Neural cell (in vitro differentiated cells): Measurements from ENCODE around the gene PSEN2. TPM values are rescaled to one million over a fixed set of nuclear protein-coding genes. Genes with fewer than 3 reads are reported as not detected.

Source experiments
- H2AFZ ChIP-seq: fragments of 200-600, 300-800 bp; sonication (generic), shearing (Covaris generic); 2 replicates; pipeline ENCODE4 v1.6.0; 2014; ENCODE audit warnings: low read depth, mild to moderate bottlenecking, antibody characterized with exemption, low read length, moderate library complexity
- H3F3A ChIP-seq: fragments of 200-600 bp; shearing (Covaris generic); 2 replicates; pipeline ENCODE4 v1.6.1; 2016; ENCODE audit warnings: mild to moderate bottlenecking, moderate library complexity, mixed read lengths, antibody characterized with exemption, low read length; ENCODE audit not compliant: insufficient read depth, poor library complexity, severe bottlenecking
- H3K27ac ChIP-seq: fragments of 200-600, 300-800 bp; sonication (generic), shearing (Covaris generic); 2 replicates; pipeline ENCODE4 v1.5.1; 2014; ENCODE audit warnings: mild to moderate bottlenecking, low read length, moderate library complexity
- H3K27me3 ChIP-seq: fragments of 300-800, 200-600 bp; sonication (generic), shearing (Covaris generic); 2 replicates; pipeline ENCODE4 v1.6.0; 2014; ENCODE audit warnings: mild to moderate bottlenecking, low read depth, low read length, moderate library complexity; ENCODE audit not compliant: insufficient read depth
- H3K36me3 ChIP-seq: fragments of 300-800, 200-600 bp; sonication (generic), shearing (Covaris generic); 2 replicates; pipeline ENCODE4 v1.5.1; 2014; ENCODE audit warnings: mild to moderate bottlenecking, antibody characterized with exemption, low read length, moderate library complexity; ENCODE audit not compliant: insufficient read depth
- H3K4me2 ChIP-seq: fragments of 300-800, 200-600 bp; sonication (generic), shearing (Covaris generic); 2 replicates; pipeline ENCODE4 v1.6.0; 2014; ENCODE audit warnings: mild to moderate bottlenecking, low read length
- H3K4me3 ChIP-seq: fragments of 300-800, 200-600 bp; sonication (generic), shearing (Covaris generic); 2 replicates; pipeline ENCODE4 v1.5.1; 2014; ENCODE audit warnings: mild to moderate bottlenecking, low read length, moderate library complexity
- H3K79me2 ChIP-seq: fragments of 200-600 bp; shearing (Covaris generic); replicated peaks from 2 replicates; pipeline ENCODE4 v1.6.0; 2014; ENCODE audit warnings: mild to moderate bottlenecking, low read length, moderate library complexity; ENCODE audit not compliant: insufficient read depth
- H3K9ac ChIP-seq: fragments of 300-800, 200-600 bp; sonication (generic), shearing (Covaris generic); 2 replicates; pipeline ENCODE4 v1.6.1; 2016; ENCODE audit warnings: mild to moderate bottlenecking, low read length, mixed read lengths
- H3K9me2 ChIP-seq: fragments of 200-600 bp; shearing (Covaris generic); 2 replicates; pipeline ENCODE4 v1.6.1; 2016; ENCODE audit warnings: mild to moderate bottlenecking, low read length, mixed read lengths; ENCODE audit not compliant: insufficient read depth
- H3K9me3 ChIP-seq: fragments of 200-600, 300-800 bp; sonication (generic), shearing (Covaris generic); 2 replicates; pipeline ENCODE4 v1.6.1; 2016; ENCODE audit warnings: mild to moderate bottlenecking, mixed run types, low read length, moderate library complexity, mixed read lengths
- H4K20me1 ChIP-seq: fragments of 200-600 bp; shearing (Covaris generic); 2 replicates; pipeline ENCODE4 v1.6.1; 2016; ENCODE audit warnings: mild to moderate bottlenecking, mixed run types; ENCODE audit not compliant: insufficient read depth
- EP300 ChIP-seq: fragments of 450-650 bp; conservative IDR thresholded peaks from 2 replicates; pipeline ENCODE4 v1.6.1; 2014; ENCODE audit warnings: antibody characterized with exemption, mild to moderate bottlenecking, moderate library complexity; ENCODE audit not compliant: poor library complexity, severe bottlenecking
- EZH2 ChIP-seq: fragments of 200-600, 300-800 bp; shearing (Covaris generic), sonication (generic); IDR thresholded peaks from 2 replicates; pipeline ENCODE4 v1.6.1; 2014; ENCODE audit warnings: antibody characterized with exemption, low read length, borderline replicate concordance, mild to moderate bottlenecking; ENCODE audit not compliant: insufficient read depth, poor library complexity, severe bottlenecking
- MXI1 ChIP-seq: fragments of 450-650 bp; conservative IDR thresholded peaks from 2 replicates; pipeline ENCODE4 v1.6.1; 2014; ENCODE audit warnings: antibody characterized with exemption, mild to moderate bottlenecking; ENCODE audit not compliant: poor library complexity, severe bottlenecking
- POLR2AphosphoS5 ChIP-seq: IDR thresholded peaks from 2 replicates; pipeline ENCODE4 v1.6.1; 2012
- RAD21 ChIP-seq: fragments of 450-650 bp; conservative IDR thresholded peaks from 2 replicates; pipeline ENCODE4 v1.6.1; 2014; ENCODE audit warnings: antibody characterized with exemption, mild to moderate bottlenecking, moderate library complexity
- REST ChIP-seq: IDR thresholded peaks from 2 replicates; pipeline ENCODE4 v1.6.1; 2012; ENCODE audit warnings: borderline replicate concordance
- SMC3 ChIP-seq: fragments of 450-650 bp; conservative IDR thresholded peaks from 2 replicates; pipeline ENCODE4 v1.6.1; 2014; ENCODE audit warnings: antibody characterized with exemption, mild to moderate bottlenecking, moderate library complexity; ENCODE audit not compliant: poor library complexity
- TAF1 ChIP-seq: IDR thresholded peaks from 2 replicates; pipeline ENCODE4 v1.6.1; 2012; ENCODE audit warnings: low read depth
- polyA plus RNA-seq: library from polyadenylated mRNA; depleted of rRNA; stranded (reverse); fragments of >200 nt; gene quantifications from 2 replicates; pipeline ENCODE4 v1.2.3, GENCODE V29; 2014
- TF ChIP-seq, protein P1 (sequence below): fragments of 450-650 bp; IDR thresholded peaks from 2 replicates; pipeline ENCODE4 v1.5.1; 2014; ENCODE audit warnings: antibody characterized with exemption, mild to moderate bottlenecking, moderate library complexity; ENCODE audit not compliant: poor library complexity, severe bottlenecking

Gene PSEN2
- polyA plus RNA-seq, 1 donor from 2014 or later: 12.9 TPM

- Histone ChIP-seq H2AFZ (no peak overlapping the region), H3K9ac (no peak overlapping the region), H3K4me3 (no peak overlapping the region)
These were observed 2.0 kb downstream of the PSEN2 start for GRCh38 chr1:226872437-226872836.

DNA sequence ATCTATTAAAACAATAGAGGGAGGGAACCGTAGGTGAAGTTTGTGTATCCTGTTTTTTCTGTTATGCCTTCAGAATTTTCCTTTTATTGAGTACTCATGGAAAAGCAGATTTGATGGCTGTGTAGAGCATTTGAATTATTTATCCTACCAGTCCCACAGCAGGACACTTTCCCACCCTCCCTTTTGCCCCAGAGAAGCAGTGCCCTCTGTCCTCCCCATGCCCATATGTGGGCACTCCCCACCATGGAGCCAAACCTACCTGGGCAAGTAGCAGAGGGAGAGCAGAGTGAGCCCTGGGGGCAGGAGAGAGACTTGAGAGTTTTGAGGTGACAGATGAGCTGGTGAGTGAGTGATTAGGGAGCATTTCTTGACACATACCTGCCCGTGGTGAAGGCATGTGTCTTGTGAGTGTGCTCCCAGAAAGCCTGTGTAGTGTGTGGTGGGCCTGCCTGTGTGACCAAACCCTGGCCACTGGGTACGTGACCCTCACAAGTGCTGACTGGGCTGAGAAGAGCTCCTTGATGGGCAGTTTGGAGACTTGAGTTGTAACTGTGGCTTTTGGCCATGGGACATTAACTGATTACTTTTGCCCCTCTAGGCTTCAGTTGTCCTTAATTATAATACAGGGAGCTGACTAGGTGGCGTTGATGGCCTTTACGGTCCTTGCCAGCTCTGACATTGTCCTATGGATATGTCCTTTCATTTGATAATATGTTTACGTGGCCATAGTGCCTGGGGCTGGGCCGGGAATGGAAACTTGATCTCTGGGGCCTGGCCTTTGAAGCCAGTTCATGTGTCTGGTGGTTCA, 3.6 kb downstream of the PSEN2 start:
- H3K9me3 ChIP-seq: no peaks in the 10 kb centered on the region
- no peak overlapping the region for H3K4me3 ChIP-seq
- H3K27ac ChIP-seq: no peak overlapping the region
- no peaks in the 10 kb centered on the region for H4K20me1 ChIP-seq
- no peak overlapping the region for H3K4me2 ChIP-seq
- H3F3A ChIP-seq: no peaks in the 10 kb centered on the region
- H3K9ac ChIP-seq: no peak overlapping the region
- H2AFZ ChIP-seq: no peak overlapping the region
- H3K9me2 ChIP-seq: no peaks in the 10 kb centered on the region
- H3K27me3 ChIP-seq: no peaks in the 10 kb centered on the region
- no peaks in the 10 kb centered on the region for H3K36me3 ChIP-seq
- no peaks in the 10 kb centered on the region for H3K79me2 ChIP-seq
- TF ChIP-seq SMC3 (no peak), EZH2 (no peak), POLR2AphosphoS5 (no peak), MXI1 (no peak), EP300 (no peak), TAF1 (no peak), RAD21 (no peak)
- TF ChIP-seq, protein P1, sequence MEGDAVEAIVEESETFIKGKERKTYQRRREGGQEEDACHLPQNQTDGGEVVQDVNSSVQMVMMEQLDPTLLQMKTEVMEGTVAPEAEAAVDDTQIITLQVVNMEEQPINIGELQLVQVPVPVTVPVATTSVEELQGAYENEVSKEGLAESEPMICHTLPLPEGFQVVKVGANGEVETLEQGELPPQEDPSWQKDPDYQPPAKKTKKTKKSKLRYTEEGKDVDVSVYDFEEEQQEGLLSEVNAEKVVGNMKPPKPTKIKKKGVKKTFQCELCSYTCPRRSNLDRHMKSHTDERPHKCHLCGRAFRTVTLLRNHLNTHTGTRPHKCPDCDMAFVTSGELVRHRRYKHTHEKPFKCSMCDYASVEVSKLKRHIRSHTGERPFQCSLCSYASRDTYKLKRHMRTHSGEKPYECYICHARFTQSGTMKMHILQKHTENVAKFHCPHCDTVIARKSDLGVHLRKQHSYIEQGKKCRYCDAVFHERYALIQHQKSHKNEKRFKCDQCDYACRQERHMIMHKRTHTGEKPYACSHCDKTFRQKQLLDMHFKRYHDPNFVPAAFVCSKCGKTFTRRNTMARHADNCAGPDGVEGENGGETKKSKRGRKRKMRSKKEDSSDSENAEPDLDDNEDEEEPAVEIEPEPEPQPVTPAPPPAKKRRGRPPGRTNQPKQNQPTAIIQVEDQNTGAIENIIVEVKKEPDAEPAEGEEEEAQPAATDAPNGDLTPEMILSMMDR: no peak

More at GRCh38 chr1:226872437-226872836, 2.0 kb downstream of the PSEN2 start:
- H3K79me2 ChIP-seq: no peaks in the 10 kb centered on the region
- TF ChIP-seq EP300: no peak
- TF ChIP-seq RAD21: no peak
- TF ChIP-seq, protein P1: no peak
- TF ChIP-seq REST: no peak
- TF ChIP-seq POLR2AphosphoS5: no peak
- TF ChIP-seq EZH2: no peak
- TF ChIP-seq SMC3: no peak
- TF ChIP-seq MXI1: no peak
- no peak for TF ChIP-seq TAF1
- no peak overlapping the region for H3K4me2 ChIP-seq
- no peaks in the 10 kb centered on the region for H3K36me3 ChIP-seq
- H3K27me3 ChIP-seq: no peaks in the 10 kb centered on the region
- H3F3A ChIP-seq: no peaks in the 10 kb centered on the region
- H3K9me2 ChIP-seq: no peaks in the 10 kb centered on the region
- H3K27ac ChIP-seq: no peak overlapping the region
- no peaks in the 10 kb centered on the region for H3K9me3 ChIP-seq
- H4K20me1 ChIP-seq: no peaks in the 10 kb centered on the region
